Neural progenitor cell (in vitro differentiated cells): Measurements from ENCODE around the gene MYB.

ENCODE experiments used
- EZH2 ChIP-seq: fragments of 200-600 bp; sonication (generic); IDR thresholded peaks from 2 replicates; pipeline ENCODE4 v1.6.1; 2017; ENCODE audit warnings: antibody characterized with exemption, mild to moderate bottlenecking, moderate library complexity
- EZH2phosphoT487 ChIP-seq: fragments of 200-600 bp; sonication (generic); IDR thresholded peaks from 2 replicates; pipeline ENCODE4 v1.6.1; 2017; ENCODE audit warnings: antibody characterized with exemption
- TF ChIP-seq, protein P1 (sequence below): fragments of 200-600 bp; sonication (generic); IDR thresholded peaks from 2 replicates; pipeline ENCODE4 v1.5.1; 2017; ENCODE audit warnings: antibody characterized with exemption, mild to moderate bottlenecking

DNA sequence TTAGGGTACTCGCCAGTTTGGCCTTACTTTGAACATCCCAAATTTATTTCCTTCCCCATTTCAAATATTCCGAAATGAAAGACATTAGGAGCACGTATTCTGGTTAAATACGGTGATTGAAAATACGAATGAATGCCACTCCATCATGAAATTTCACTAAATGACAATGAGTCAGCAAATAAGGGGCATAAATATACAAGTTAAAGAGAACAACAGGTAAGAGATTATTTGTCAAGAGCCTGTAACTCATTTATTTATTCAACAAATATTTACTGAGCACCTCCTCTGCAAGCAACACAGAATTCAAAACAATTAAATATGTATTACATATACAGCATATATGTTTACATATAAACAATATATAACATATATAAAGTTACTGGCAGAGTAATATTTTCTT is 44.8 kb downstream of the MYB start:
- TF ChIP-seq, protein P1, sequence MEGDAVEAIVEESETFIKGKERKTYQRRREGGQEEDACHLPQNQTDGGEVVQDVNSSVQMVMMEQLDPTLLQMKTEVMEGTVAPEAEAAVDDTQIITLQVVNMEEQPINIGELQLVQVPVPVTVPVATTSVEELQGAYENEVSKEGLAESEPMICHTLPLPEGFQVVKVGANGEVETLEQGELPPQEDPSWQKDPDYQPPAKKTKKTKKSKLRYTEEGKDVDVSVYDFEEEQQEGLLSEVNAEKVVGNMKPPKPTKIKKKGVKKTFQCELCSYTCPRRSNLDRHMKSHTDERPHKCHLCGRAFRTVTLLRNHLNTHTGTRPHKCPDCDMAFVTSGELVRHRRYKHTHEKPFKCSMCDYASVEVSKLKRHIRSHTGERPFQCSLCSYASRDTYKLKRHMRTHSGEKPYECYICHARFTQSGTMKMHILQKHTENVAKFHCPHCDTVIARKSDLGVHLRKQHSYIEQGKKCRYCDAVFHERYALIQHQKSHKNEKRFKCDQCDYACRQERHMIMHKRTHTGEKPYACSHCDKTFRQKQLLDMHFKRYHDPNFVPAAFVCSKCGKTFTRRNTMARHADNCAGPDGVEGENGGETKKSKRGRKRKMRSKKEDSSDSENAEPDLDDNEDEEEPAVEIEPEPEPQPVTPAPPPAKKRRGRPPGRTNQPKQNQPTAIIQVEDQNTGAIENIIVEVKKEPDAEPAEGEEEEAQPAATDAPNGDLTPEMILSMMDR, result no peak
- TF ChIP-seq EZH2, result no peak
- no peak for TF ChIP-seq EZH2phosphoT487
